Activated T-helper 1 cell treated with anti-CD3 and anti-CD28 coated beads, Interleukin-2, amount 50 U/mL, for 16 hours (primary cell): Measurements from ENCODE around the gene HMGB2.
A peak's percentile ranks its signal among the peaks of the same experiment; 100 is the strongest.

Experiments
- DNase-seq, 2 donors: peaks; one replicate each; pipeline ENCODE4 v3.0.0-alpha.2; 2020; ENCODE audit warnings: low read depth in 1 of 2, low spot score in 1 of 2

The HMGB2 gene

DNA sequence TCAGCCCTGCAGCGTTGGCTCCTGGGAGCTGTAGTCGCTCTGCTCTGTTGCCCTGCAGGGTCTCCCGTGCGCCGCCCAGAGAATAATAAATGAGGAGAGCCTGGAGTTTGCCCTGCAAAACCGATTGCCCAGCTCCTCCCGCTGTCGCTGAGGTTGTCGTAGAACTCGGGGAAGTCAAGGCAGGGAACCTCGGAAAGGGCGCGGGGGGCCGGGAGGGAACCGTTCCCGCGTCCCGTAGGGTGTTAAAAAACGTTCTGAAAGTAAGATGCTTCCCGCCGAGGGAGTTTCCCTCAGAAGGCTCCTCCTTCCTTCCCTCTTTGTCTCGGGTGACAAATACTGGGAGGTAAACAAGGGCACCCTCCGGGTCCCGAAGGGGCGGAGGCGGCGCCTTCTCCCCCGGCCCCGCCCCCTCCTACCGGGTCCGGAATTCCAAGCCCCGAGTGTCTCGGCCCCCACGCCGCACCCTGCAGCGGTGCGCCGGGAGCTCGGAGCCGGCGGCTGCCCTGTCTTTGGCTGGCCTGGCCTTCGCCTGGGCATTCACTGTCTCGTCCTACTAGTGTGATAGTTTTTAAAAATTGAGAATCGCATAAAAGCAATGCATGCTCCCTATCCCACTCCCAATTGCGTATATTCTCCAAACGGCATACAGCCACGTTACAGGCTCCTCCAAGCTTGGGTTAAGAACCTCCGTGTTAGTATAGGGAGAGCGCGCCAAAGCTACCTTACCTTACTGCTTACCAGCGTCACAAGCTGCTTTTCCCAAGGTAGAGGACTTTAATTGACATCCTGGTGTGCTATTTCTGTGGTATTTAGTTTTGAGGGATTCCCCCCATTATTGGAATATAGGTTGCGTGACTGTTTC, 964 bp upstream of the HMGB2 start:
- DNase-seq: peak in 1 of 2 donors; percentile 13

GRCh38 chr4:173333658-173334084, 487 bp downstream of the HMGB2 start:
- DNase-seq: peak; percentile 21 to 33

GRCh38 chr4:173332963-173333657, 1.0 kb downstream of the HMGB2 start:
- peak in 1 of 2 donors; percentile 2 for DNase-seq

GRCh38 chr4:173332021-173332487, 2.1 kb downstream of the HMGB2 start:
- no peak for DNase-seq

DNA sequence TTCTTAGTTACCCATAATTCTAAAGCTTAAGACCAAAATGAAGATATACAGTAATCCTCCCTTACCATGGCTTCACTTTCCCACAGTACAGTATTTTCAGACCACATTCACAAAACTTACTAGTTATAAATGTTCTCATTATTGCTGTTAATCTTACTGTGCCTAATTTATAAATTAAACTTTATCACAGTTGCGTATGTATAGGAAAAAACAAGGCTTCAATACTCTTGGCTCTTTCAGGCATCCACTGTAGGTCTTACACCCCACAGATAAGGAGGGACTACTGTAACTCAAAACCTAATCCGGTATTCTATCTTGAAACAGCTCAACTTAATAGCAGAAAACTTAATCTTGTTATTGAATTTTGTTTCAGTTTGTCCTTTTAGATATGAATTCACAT, 3.6 kb downstream of the HMGB2 start:
- no peak for DNase-seq

DNA sequence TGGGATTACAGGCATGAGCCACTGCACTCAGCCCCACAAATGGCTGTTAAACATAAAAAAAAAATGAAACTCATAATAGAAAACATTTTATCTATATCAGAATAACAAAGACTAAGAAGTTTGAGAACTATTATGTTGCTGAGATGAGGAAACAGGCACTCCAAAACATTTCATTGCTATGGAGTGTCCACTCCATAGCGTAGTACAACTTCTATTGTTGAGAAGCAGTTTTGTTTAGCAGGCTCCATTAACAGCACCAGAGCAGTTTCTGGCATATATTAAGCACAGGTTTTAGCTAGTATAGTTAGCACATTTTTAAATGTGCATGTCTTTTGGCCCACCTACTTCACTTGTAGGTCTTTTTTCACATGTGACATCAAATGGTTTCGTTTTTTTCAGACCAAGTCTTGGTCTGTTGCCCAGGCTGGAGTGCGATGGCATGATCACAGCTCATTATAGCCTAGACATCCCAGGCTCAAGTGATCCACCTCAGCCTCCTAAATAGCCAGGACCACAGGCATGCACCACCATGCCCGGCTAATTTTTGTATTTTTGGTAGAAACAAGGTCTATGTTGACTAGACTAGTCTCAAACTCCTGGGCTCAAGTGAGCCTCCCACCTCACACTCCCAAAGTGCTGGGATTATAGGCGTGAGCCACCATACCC, 5.8 kb downstream of the HMGB2 start:
- no peak for DNase-seq

DNA sequence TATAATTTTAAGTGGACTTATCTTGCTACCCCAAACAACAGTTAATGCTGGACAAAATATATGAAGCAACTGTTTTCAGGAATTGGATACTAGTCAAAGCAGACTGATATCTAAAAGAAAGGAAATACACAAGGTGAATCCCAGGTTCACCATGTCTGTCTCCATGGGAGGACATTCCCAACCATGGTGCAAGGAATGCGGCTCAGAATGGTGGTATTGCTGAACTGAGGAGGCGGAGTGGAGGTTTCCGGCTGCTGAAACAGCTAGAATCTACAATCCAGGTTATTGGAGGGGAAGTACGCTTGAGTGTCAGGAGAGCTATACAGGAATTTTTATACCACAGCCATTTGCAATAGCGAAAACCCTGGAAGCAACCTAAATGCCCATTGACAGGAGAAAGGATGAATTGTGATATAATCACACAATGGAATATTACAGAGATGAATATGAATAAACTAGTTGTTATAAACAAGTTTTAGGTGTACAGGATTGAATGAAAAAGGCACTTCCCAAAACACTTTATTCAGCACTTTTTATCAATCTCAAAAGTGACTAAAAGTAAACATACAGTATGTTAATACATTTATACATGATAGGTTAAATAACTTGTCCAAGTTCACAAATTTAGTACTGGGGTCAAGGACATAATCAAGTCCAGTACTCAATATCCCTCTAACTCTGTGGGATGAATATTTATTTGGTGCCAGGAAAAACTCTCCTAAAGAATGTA, 9.0 kb downstream of the HMGB2 start:
- no peak for DNase-seq

GRCh38 chr4:173319696-173320095, 14.5 kb downstream of the HMGB2 start:
- no peak for DNase-seq

DNA sequence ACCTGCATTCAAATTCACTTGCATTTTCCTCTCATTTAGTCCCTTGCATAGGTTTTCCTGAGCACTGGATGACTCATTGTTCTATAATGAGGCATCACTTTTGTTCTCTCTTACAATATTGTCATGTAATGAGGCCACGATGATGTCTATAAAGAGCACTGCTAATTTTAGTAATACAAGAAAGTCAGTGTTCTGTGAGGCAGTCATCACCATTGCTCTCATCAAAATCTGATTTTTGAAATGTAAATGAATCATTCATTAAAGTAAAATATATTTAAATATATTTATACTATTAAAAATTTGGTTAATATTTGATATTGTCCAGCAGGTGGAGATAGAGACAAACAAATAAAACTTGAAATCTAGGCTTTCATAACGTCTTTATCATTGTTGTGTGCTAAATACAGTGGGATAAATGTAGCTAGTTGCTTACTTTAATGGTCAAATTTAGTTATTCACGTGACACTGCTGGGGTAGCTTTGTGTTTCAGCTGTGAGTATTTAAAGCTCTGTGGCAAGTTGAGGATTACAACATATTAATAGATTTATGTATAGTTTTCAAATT, 15.4 kb downstream of the HMGB2 start:
- no peak for DNase-seq

DNA sequence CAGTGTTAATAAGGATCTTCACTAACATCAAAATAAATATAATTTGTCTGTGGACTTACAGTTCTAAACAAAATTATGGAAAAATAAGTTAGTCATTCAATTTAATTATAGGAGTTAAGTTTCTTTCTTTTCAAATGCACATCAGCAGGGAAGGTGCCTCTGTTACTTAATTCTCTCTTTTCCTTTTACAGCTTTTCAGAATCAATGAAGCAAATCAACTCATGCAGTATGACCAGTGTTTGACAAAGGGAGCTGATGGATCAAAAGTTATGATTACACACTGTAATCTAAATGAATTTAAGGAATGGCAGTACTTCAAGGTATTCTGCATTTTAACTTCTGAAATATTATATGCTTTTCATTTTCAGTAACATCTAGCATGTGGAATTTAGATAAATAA, 15.9 kb downstream of the HMGB2 start:
- no peak for DNase-seq

DNA sequence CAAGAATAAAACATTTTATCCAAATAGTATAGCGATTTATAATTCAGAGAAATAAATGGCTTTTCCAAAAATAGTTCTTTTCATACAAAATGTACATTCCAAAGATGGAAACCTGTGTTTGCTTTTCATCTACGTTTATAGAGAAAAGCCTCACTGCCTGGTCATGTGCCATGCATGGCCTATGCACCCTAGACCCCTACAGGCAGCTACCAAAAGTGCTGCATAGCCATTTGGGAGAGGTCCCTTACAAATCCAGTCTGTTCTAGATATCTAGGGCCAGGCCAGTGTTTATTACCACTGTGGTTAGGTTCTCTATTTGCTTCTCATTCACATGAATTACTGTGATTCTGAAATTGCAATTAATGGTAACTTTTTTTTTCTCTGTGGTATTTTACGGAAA, 17.2 kb downstream of the HMGB2 start:
- DNase-seq: no peak

- no peak for DNase-seq
Measured at GRCh38 chr4:173316060-173316459, 18.1 kb downstream of the HMGB2 start.

DNA sequence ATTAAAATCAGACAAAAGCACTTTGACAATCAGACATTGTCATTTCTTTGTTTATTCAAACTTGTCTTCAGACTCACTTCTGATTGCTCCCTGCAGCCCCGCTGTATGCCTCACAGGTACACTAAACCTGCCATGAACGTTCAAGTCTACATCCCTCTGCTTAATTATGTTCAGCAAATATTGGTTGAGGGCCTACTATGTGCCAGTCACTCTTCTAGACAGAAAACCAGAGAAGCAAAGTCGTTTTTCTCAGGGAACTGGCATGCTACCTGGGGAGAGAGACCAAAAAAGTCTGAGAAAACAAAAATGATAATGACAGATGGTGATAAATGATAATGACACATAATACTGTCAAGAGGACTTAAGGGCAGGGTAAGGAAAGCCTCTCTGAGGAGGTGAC, 19.4 kb downstream of the HMGB2 start:
- no peak for DNase-seq

DNA sequence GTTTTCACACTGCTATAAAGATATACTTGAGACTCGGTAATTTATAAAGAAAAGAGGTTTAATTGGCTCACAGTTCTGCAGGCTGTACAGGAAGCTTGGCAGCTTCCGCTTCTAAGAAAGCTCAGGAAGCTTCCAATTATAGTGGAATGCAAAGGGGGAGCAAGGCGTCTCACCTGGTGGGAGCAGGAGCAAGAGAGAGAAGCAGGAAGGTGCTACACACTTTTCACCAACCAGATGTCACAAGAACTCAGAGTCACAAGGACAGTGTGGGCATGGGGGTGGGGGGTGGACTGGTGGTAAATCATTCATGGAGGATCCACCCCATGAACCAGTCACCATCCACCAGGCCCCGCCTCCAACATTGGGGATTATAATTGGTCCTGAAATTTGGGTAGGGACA, 22.8 kb downstream of the HMGB2 start:
- no peak for DNase-seq

- DNase-seq: no peak
Measured at GRCh38 chr4:173307778-173308177, 26.4 kb downstream of the HMGB2 start.

DNA sequence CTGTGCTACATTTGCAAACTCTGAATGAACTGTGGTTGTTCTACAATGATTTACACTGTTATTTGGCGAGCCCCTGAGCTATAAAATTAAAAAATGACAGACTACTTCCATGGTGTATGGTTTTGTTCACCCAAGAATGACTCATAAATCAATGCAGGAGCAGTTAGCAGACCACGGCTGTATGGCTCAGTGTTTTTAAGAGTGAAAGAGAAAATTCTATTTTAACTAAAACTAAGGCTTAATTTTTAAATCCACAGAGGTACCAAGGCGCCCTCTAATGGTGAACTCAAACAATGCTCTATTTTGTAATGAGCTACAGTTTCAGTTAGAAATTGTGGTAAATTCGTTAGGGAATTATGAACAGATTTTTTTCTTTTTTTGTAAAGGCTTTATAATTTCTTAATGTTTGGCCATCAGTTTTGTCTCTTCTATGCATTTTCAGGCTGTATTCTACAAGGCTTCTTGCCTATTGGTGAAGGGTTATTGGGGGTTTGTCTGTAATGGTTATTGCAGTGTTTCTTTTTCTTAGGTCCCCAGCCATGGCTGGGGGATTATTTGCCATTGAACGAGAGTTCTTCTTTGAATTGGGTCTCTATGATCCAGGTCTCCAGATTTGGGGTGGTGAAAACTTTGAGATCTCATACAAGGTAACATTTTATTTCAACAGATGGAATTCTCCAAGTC, 32.5 kb downstream of the HMGB2 start:
- no peak for DNase-seq

- no peak for DNase-seq
Measured at GRCh38 chr4:173294444-173294843, 39.7 kb downstream of the HMGB2 start.

- no peak for DNase-seq
Measured at GRCh38 chr4:173293663-173294062, 40.5 kb downstream of the HMGB2 start.

DNA sequence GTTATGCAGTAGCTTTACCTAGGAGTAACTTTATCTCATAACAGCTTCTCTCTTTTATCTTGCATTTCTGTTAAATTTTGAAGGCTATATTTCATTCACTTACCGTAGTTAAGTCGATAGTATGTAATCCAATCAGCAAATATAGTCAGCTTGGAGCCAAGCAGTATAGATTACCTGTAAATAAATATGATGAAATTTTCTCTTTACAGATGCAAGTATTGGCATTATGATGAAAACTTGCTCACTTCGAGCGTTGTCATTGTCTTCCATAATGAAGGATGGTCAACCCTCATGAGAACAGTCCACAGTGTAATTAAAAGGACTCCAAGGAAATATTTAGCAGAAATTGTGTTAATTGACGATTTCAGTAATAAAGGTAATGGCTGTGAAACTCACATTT, 42.3 kb downstream of the HMGB2 start:
- no peak for DNase-seq

DNA sequence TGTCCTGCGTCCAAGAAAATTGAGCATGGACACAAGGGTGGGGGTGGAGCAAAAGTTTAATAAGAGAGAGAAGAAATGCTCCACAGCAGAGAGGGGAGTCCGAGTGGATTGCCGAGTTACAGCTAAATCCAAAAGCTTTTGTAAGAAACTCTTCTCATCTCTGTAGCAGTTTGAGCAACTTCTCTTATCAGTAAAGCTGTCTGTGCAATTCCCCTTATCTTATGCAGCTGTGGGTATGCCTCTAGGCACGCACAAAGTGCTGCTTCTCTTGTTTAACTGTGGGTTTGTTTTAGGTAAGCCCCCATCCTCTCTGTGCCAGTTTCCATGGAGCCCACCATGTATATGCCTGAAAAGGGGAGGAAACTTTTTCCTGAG, 44.8 kb downstream of the HMGB2 start:
- DNase-seq: no peak
